ENCODE results near the gene ATOH8.
"Not testable (repeated sequence)": the region's sequence is repeated elsewhere in the genome, so short reads cannot be mapped to it uniquely, and the experiment has no call there.

The ATOH8 gene

GRCh38 chr2:85822766-85823165 lies 69.0 kb downstream of the ATOH8 start:
- Histone ChIP-seq H3K9me3 (ENCODE audit: control insufficient read depth, low read depth, low read length) (no peaks in the 10 kb centered on the region), H3K27ac (ENCODE audit: low read length) (no peak overlapping the region), H3K36me3 (ENCODE audit: control insufficient read depth, low read depth, low read length) (no peaks in the 10 kb centered on the region), H3K4me3 (ENCODE audit: low read length) (no peak overlapping the region), H3K9ac (ENCODE audit: low read length) (no peak overlapping the region), H3K27me3 (ENCODE audit: control insufficient read depth, insufficient read depth, low read length) (no peaks in the 10 kb centered on the region), H3K4me1 (ENCODE audit: control insufficient read depth, low read depth, low read length) (peaks cover 3% of the 10 kb centered on the region)

GRCh38 chr2:85823951-85824350 lies 70.2 kb downstream of the ATOH8 start:
- Histone ChIP-seq H3K9ac (ENCODE audit: low read length) (no peak overlapping the region), H3K27me3 (ENCODE audit: control insufficient read depth, insufficient read depth, low read length) (no peaks in the 10 kb centered on the region), H3K4me1 (ENCODE audit: control insufficient read depth, low read depth, low read length) (peaks cover 10% of the 10 kb centered on the region), H3K36me3 (ENCODE audit: control insufficient read depth, low read depth, low read length) (no peaks in the 10 kb centered on the region), H3K27ac (ENCODE audit: low read length) (no peak overlapping the region), H3K4me3 (ENCODE audit: low read length) (no peak overlapping the region), H3K9me3 (ENCODE audit: control insufficient read depth, low read depth, low read length) (no peaks in the 10 kb centered on the region)

- Histone ChIP-seq H3K4me1 (ENCODE audit: control insufficient read depth, low read depth, low read length) (peaks cover 10% of the 10 kb centered on the region), H3K36me3 (ENCODE audit: control insufficient read depth, low read depth, low read length) (no peaks in the 10 kb centered on the region), H3K9me3 (ENCODE audit: control insufficient read depth, low read depth, low read length) (no peaks in the 10 kb centered on the region), H3K27ac (ENCODE audit: low read length) (no peak overlapping the region), H3K9ac (ENCODE audit: low read length) (no peak overlapping the region), H3K4me3 (ENCODE audit: low read length) (no peak overlapping the region), H3K27me3 (ENCODE audit: control insufficient read depth, insufficient read depth, low read length) (no peaks in the 10 kb centered on the region)
These were observed 73.4 kb downstream of the ATOH8 start for GRCh38 chr2:85826990-85827878.

- Histone ChIP-seq H3K27me3 (ENCODE audit: control insufficient read depth, insufficient read depth, low read length) (no peaks in the 10 kb centered on the region), H3K36me3 (ENCODE audit: control insufficient read depth, low read depth, low read length) (no peaks in the 10 kb centered on the region), H3K4me3 (ENCODE audit: low read length) (no peak overlapping the region), H3K9ac (ENCODE audit: low read length) (no peak overlapping the region), H3K4me1 (ENCODE audit: control insufficient read depth, low read depth, low read length) (peaks cover 10% of the 10 kb centered on the region), H3K9me3 (ENCODE audit: control insufficient read depth, low read depth, low read length) (no peaks in the 10 kb centered on the region), H3K27ac (ENCODE audit: low read length) (no peak overlapping the region)
These were observed 74.2 kb downstream of the ATOH8 start for GRCh38 chr2:85827879-85828569.

- H3K27ac ChIP-seq (ENCODE audit: low read length) = no peak overlapping the region
- H3K36me3 ChIP-seq (ENCODE audit: control insufficient read depth, low read depth, low read length) = no peaks in the 10 kb centered on the region
- no peaks in the 10 kb centered on the region for H3K27me3 ChIP-seq (ENCODE audit: control insufficient read depth, insufficient read depth, low read length)
- no peaks in the 10 kb centered on the region for H3K9me3 ChIP-seq (ENCODE audit: control insufficient read depth, low read depth, low read length)
- no peak overlapping the region for H3K4me3 ChIP-seq (ENCODE audit: low read length)
- peaks cover 10% of the 10 kb centered on the region for H3K4me1 ChIP-seq (ENCODE audit: control insufficient read depth, low read depth, low read length)
- H3K9ac ChIP-seq (ENCODE audit: low read length) = no peak overlapping the region
These were observed 74.9 kb downstream of the ATOH8 start for GRCh38 chr2:85828725-85829124.

- H3K4me3 ChIP-seq (ENCODE audit: low read length); H3K27me3 ChIP-seq (ENCODE audit: control insufficient read depth, insufficient read depth, low read length); H3K36me3 ChIP-seq (ENCODE audit: control insufficient read depth, low read depth, low read length); H3K4me1 ChIP-seq (ENCODE audit: control insufficient read depth, low read depth, low read length); H3K9ac ChIP-seq (ENCODE audit: low read length); H3K9me3 ChIP-seq (ENCODE audit: control insufficient read depth, low read depth, low read length); H3K27ac ChIP-seq (ENCODE audit: low read length): not testable (repeated sequence)
These were observed 75.6 kb downstream of the ATOH8 start for GRCh38 chr2:85829394-85829793.

- Histone ChIP-seq H3K4me1 (ENCODE audit: control insufficient read depth, low read depth, low read length) (peaks cover 10% of the 10 kb centered on the region), H3K9ac (ENCODE audit: low read length) (no peak overlapping the region), H3K27ac (ENCODE audit: low read length) (no peak overlapping the region), H3K27me3 (ENCODE audit: control insufficient read depth, insufficient read depth, low read length) (no peaks in the 10 kb centered on the region), H3K9me3 (ENCODE audit: control insufficient read depth, low read depth, low read length) (no peaks in the 10 kb centered on the region), H3K4me3 (ENCODE audit: low read length) (no peak overlapping the region), H3K36me3 (ENCODE audit: control insufficient read depth, low read depth, low read length) (no peaks in the 10 kb centered on the region)
These were observed 76.9 kb downstream of the ATOH8 start for GRCh38 chr2:85830645-85831044.

GRCh38 chr2:85831735-85832134 lies 77.9 kb downstream of the ATOH8 start:
- Histone ChIP-seq H3K27ac (ENCODE audit: low read length) (no peak overlapping the region), H3K36me3 (ENCODE audit: control insufficient read depth, low read depth, low read length) (no peaks in the 10 kb centered on the region), H3K9me3 (ENCODE audit: control insufficient read depth, low read depth, low read length) (no peaks in the 10 kb centered on the region), H3K4me3 (ENCODE audit: low read length) (no peak overlapping the region), H3K4me1 (ENCODE audit: control insufficient read depth, low read depth, low read length) (peaks cover 10% of the 10 kb centered on the region), H3K27me3 (ENCODE audit: control insufficient read depth, insufficient read depth, low read length) (no peaks in the 10 kb centered on the region), H3K9ac (ENCODE audit: low read length) (no peak overlapping the region)

GRCh38 chr2:85834466-85834865 lies 80.7 kb downstream of the ATOH8 start:
- Histone ChIP-seq H3K27me3 (ENCODE audit: control insufficient read depth, insufficient read depth, low read length) (no peaks in the 10 kb centered on the region), H3K4me1 (ENCODE audit: control insufficient read depth, low read depth, low read length) (no peaks in the 10 kb centered on the region), H3K9me3 (ENCODE audit: control insufficient read depth, low read depth, low read length) (no peaks in the 10 kb centered on the region), H3K4me3 (ENCODE audit: low read length) (no peak overlapping the region), H3K9ac (ENCODE audit: low read length) (no peak overlapping the region), H3K27ac (ENCODE audit: low read length) (no peak overlapping the region), H3K36me3 (ENCODE audit: control insufficient read depth, low read depth, low read length) (no peaks in the 10 kb centered on the region)

Measured in iPS-18a (cell line).